ENCODE results near the gene PIBF1. TPM values are rescaled to one million over a fixed set of nuclear protein-coding genes. Genes with fewer than 3 reads are reported as not detected.
"Not testable (repeated sequence)": the region's sequence is repeated elsewhere in the genome, so short reads cannot be mapped to it uniquely, and the experiment has no call there.

The PIBF1 gene, protein sequence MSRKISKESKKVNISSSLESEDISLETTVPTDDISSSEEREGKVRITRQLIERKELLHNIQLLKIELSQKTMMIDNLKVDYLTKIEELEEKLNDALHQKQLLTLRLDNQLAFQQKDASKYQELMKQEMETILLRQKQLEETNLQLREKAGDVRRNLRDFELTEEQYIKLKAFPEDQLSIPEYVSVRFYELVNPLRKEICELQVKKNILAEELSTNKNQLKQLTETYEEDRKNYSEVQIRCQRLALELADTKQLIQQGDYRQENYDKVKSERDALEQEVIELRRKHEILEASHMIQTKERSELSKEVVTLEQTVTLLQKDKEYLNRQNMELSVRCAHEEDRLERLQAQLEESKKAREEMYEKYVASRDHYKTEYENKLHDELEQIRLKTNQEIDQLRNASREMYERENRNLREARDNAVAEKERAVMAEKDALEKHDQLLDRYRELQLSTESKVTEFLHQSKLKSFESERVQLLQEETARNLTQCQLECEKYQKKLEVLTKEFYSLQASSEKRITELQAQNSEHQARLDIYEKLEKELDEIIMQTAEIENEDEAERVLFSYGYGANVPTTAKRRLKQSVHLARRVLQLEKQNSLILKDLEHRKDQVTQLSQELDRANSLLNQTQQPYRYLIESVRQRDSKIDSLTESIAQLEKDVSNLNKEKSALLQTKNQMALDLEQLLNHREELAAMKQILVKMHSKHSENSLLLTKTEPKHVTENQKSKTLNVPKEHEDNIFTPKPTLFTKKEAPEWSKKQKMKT
- total RNA-seq (2014; rRNA removed; shearing (Covaris generic)), result 21.7 and 31.5 TPM in 2 replicates
- 17.3 and 23.8 TPM in 2 replicates for polyA plus RNA-seq (2015; cell fraction: cytosol; rRNA removed)
- 26.7 and 27.9 TPM in 2 replicates for polyA plus RNA-seq (2015; cell fraction: nucleus; rRNA removed)

DNA sequence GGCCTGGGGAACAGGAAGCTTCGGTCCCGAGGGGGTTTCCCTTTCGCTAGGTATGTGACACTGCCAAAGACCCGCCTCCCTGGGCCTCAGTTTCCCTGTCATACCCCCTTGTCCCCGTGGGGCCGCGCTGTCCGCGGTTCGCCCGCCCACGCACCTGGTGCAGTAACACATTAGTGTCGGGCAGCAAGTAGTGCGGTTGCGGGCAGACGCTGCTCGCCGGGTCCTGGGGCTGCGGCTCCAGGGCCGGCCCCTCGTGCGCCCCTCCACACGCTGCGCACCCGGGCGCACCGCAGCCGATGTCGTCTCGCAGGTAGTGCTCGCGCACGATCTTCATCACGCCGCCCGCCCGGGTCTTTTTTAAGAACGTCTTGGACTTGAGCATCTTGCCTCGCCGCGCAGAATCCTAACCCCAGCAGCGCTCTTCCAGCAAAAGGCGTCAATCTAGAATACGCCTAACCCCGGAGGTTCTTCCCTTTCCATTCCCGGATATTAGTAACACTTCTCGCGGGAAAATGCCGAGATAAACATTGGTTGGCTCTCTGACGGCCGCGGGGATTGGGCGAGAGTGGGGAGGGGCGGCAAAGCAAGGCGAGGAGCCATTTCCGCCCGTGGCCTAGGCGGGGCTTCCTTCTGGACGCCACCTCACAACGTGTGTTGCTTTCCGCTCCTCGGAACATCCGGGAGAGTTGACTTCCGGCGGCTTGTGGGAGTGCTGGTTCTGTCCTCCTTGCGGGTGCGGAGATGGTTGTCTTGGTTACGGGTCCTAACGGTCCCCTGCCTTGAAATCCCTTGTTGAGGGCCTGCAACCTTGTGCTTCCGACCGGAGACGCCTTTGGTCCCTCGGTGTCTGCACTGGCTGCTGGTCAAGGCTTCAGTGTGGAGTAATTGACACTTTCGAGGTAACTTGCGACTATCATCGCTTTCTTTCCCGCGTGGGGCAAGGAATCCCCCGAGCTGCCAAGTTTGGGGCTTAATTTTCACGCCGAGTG, at the start of gene PIBF1, which contains the start of gene DIS3:
Gene PIBF1, plus strand, starts transcription at position 683 of the 989 bp plus-strand sequence. CDS start 1,337 bp downstream, outside the sequence.
Gene DIS3, minus strand, starts transcription at position 450 of the 989 bp plus-strand sequence. Its CDS starts 68 bp downstream, at position 382.
- peak; percentile 99 for DNase-seq (ENCODE audit: low read depth)

DNA sequence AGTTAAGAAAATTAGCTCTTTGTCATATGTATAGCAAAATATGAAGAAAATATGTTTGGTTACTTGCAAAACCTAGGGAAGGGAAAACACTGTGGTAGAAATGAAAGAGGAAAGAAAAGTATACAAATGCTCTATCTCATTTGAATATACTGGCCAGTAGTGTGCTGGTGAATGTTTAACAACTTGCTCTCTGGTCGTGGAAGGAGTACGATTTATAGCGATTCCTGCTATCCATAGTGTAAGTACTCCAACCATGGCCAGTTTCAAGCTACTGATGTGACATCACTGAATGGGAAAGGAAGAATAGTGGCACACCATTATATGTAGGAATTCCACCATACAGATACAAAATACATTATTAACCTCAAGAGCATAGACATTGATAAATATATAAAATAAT, 44.9 kb upstream of the PIBF1 start:
- DNase-seq (ENCODE audit: low read depth), result no peak

DNA sequence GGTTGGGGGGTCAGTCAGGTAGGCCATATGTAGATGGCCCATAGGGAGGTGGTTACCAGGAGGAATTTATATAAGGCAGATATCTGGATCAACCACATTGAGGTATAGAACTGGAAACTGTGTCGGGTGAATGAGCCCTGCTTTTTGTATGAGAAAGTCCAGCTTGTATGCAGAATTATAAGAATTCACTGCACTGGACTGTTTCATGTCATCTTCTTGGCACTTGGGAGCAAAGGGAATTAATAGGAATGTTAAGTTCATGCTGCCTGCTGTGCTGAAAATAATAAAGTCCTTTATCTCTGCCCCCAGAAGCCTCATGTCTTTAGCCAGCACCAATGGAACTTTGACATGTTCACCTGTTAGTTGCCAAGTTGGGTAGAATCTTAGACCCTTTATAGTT, 41.9 kb upstream of the PIBF1 start:
- DNase-seq (ENCODE audit: low read depth), result no peak

DNA sequence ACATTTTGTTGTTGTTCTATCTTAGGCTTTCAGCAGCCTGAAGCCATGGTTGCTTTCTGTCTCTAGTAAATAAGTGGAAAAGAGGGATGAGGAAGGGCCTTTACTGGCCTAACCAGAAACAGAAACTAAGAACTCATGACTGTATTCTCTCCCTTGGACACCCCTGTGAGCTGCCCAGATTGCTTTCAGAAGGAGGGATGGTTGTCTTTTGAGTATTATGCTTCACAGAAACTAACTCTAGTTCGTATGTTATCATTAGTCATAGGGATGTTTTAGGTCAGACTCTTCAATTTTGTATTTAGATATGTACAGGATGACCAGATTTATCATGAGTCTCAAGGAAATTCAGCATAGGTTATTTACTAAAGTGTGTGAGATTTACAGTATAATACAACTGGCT, 36.7 kb upstream of the PIBF1 start:
- no peak for DNase-seq (ENCODE audit: low read depth)

DNA sequence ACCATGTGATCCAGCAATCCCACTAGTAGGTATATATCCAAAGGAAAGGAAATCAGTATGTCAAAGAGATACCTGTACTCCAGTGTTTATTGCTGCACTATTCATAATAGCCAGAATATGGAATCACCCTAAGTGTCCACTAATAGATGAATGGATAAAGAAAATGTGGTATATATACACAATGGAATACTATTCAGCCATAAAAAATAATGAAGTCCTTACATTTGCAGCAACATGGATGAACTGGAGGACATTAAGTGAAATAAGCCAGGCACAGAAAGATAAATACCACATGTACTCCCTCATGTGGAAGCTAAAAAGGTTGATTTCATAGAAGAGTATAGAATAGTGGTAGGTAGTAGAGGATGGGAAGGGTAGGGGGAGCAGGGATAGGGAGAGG, 30.7 kb upstream of the PIBF1 start:
- DNase-seq (ENCODE audit: low read depth), result no peak

DNA sequence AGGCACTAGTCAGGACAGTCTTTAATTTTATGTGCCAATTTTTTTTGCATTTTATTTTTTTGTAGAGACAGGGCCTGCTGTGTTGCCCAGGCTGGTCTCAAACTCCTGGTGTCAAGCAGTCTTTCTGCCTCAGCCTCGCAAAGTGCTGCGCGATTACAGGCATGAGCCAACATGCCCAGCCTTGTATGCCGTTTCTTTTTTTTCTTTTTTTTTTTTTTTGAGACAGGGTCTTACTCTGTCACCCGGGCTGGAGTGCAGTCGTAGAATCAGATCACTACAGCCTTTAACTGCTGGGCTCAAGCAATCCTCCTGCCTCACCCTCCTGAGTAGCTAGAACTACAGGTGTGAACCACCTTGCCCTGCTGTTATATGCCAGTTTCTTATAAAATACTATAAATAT, 27.8 kb upstream of the PIBF1 start:
- DNase-seq (ENCODE audit: low read depth), result no peak

DNA sequence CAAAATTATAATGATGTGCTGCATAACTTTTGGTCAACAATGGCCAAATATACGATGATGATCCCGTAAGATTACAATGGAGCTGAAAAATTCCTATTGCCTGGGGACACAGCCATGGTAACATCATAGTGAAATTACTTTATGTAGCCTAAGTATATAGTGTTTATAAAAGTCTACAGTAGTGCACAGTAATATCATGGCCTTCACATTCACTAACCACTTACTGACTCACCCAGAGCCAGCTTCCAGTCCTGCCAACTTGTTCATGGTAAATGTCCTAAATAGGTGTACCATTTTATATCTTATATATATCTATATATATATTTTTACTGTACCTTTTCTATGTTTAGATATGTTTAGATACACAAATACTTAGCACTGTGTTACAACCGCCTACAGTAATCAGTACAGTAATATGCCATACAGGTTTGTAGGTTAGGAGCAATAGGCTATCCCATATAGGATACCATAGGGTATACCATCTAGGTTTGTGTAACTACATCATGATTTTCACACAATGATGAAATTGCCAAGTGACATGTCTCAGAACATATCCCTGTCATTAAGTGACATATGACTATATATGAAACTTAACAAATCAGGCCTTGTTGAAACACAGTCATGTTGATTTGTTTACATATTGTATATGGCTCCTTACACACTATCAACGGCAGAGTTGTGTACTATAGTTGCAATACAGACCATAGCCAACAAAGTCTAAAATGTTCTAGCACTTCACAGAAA, 24.0 kb upstream of the PIBF1 start:
- peak; percentile 2 for DNase-seq (ENCODE audit: low read depth)

DNA sequence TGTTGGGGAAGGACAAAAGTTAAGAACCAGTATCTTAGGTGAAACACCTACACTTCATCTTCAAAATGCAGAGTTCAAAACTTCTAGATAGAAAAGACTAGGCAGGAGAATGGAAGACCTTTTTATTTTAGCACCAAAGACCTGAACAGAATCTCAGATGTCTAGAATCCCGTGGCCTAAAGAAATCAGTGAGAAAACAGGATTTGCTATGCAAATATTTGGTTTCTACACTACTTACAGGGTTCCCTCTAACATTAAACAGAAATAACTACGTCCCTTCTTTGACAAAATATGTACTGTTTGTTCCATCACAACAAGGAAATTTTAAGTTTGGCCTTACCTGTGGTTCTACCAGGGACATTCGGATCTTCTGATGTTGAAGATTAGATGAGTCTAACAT, 21.7 kb upstream of the PIBF1 start:
- DNase-seq (ENCODE audit: low read depth), result no peak

DNA sequence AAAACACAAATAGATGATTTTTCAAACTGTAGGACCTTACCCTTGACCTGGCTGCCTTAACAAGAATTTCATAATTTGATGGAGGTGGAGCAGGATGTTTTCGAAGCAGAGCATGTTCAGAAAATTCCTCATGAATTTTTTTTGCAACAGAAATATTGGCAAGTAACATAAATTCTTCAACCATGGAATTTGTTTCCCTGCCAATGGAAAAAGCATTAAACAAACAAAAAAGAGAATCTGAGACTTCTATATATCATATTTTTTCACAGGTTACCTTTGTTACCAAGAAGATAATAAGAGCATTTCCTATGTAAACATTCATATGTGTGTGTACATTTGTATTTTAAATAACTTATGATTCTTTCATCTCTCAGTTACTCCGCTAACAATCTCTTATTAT, 18.5 kb upstream of the PIBF1 start:
- no peak for DNase-seq (ENCODE audit: low read depth)

DNA sequence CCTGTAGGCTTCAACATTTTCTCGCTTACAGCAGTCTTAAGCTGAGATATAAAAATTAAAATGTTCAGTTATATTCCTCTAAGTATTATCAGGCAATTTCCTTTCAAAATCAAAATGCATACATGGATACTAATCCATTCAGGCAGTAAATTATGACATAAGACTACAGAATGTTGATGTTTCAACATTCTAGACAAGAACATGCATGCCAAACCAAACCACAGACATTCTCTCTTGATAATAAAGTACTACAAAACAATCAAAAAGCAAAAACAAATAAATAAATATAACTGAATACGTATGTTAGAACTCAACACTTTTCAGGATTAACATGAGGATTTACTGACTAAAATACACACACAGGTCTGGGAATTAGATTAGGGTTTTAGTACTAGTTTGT, 7.9 kb upstream of the PIBF1 start:
- DNase-seq (ENCODE audit: low read depth), result no peak

DNA sequence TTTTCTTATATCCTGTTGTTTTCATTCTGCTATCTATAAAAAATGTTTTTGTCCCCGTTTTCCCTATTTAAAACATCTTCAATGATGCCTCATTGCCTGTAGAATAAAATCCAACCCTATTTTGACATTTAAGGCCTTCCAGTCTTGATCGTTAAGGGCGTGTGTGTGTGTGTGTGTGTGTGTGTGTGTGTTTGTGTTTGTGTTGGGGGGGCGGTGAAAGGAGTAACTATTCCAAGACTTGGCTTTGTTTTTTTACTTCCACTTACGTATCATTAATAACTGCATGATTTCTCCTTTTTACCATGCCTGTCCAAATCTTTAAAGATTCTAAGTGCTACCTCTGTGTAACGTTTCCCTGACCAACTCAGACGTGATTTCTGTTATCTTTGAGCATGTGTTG, 784 bp downstream of the PIBF1 start:
- peak; percentile 11 for DNase-seq (ENCODE audit: low read depth)

DNA sequence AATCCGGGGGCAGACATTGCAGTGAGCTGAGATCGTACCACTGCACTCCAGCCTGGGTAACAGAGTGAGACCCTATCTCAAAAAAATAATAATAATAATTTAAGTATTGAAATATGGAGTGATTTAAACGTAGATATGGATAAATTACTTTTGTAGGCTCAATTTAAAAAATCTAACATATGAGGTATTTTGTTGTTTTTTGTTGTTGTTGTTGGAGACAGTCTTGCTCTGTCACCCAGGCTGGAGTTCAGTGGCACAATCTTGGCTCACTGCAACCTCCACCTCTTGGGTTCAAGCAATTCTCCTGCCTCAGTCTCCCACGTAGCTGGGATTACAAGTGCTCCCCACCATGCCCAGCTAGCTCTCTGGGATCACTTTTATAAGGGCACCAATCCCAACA, 2.7 kb downstream of the PIBF1 start:
- not testable (repeated sequence) for DNase-seq (ENCODE audit: low read depth)

DNA sequence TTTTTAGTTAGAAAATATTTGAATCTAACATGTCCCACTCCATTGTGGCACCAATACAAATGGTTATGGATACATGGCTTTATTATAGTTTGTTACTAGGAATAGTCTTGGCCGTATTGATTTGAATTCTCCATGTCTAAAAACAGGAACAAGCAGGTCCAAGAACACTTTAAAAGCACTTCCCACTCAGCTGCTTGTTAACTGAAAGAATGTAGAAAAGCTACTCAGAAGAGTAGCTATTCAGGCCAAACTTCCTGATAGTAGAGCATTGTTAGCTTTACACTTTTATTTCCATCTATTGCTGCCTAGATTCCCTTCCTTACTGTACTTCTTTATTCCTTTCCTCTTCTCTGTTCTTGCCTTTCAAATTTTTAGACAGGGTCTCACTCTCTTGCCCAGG, 6.9 kb downstream of the PIBF1 start:
- DNase-seq (ENCODE audit: low read depth), result no peak

DNA sequence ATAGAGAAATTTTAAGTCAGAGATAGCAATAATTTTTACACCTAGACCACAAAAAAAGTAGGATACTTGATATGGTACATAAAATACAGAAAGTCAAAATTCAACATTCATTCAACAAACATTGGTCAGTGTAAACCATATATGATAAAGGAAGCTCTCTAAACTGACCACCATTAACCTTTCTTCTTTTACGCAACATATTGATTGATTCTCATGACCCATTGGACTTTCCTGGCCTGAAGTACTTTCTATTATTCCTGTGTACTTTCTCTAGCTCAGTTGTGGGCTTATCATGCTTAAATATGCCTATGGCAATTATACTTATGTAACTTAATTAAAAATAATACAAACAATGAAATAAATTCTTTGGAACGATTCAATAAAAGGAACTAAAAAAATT, 10.7 kb downstream of the PIBF1 start:
- no peak for DNase-seq (ENCODE audit: low read depth)

DNA sequence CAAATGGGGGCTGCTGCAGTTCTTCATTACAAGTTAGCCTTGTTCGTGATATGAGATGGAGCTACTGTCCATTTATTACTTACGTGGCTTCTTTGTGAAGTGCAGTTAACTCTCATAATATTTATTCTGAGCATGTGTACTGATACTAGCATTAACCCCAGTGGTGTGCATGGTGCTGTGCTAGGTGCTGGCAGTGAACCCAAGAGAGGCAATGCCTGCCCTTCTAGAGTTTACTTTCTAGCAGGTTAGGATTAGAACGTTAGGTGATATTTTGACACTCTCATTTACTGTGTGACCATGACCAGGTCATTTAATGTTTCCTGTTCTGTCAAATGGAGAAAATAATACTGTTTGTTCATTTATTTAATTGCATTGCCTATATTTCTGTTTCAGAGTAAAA, 16.9 kb downstream of the PIBF1 start:
- DNase-seq (ENCODE audit: low read depth), result no peak

DNA sequence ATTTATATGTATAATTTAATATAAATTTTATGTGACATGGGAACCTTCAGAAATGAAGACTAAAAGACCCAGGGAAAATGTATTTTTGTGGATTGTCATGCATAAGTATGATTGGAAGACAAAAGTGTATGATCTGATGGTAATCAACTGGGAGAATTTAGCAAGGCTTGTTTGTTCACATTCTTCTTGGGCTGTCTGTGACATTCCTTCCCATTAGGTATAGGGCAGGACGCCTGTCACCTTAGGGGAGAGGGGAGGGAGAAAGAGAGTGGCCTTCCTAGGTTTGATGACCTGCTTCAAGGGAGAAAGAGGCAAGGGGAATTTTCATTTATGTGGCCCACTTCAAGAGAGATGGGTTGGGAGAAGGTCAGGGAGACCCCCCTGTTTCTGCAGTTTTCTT, 22.4 kb downstream of the PIBF1 start:
- no peak for DNase-seq (ENCODE audit: low read depth)

DNA sequence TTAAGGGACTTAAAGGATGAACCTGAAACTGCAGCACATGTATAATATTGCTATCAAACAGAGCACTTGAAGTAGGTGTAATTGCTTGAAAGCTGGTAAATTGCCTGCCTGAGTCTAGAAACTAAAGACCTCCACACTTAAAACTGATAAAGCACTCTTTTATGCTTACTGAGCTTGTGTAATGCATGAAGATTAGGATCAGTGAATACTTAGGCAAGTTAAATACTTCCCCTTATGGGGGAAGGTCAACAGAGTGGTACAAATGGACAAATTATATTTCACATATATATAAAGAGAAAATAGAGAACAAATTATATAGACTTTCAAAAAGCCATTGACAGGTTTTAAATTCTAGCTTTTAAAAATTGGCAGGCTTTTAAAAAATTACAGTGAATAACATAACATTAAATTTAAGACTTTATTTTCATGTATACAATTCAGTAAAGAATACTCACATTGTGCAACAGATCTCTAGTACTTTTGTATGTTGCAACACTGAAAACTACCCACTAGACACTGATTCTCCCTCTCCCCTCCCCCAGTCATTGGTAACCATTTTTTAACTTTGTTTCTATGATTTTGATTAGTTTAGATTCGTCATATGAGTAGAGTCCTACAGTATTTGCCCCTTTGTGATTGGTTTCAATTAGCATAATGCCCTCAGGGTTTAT, 23.9 kb downstream of the PIBF1 start:
- DNase-seq (ENCODE audit: low read depth), result no peak

DNA sequence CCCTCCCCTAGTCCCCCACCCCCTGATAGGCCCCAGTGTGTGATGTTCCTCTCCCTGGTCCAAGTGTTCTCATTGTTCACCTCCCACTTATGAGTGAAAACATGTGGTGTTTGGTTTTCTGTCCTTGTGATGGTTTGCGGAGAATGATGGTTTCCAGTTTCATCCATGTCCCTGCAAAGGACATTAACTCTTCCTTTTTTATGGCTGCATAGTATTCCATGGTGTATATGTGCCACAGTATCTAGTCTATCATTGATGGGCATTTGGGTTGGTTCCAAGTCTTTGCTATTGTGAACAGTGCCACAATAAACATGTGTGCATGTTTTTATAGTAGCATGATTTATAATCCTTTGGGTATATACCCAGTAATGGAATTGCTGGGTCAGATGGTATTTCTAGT, 24.6 kb downstream of the PIBF1 start:
- not testable (repeated sequence) for DNase-seq (ENCODE audit: low read depth)

DNA sequence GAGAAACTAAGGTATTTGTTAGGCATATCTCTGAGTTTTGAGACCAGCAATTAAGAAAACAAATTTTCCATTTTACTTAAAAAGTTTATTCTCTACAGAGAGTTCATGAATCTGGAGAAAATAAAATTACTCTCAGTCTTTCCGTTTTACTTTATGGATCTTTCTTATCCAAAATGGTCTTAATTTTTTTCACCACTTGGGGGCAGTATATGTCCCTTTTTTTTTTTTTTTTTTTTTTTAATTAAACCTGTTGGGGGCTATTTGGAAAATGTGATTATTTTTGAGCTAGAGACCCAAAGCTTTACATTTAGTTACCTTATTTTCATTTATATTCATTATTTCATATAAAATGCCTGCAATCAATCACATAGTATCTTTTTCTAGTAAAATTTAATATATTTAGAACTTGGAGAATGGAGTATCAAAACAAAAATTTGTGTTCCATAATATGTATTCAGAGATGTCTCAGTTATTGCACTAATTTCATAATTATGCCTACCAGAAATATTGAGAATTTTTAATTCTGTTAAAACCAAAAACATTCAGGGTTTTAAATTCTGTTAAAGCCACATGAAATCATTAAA, 27.1 kb downstream of the PIBF1 start:
- peak; percentile 11 for DNase-seq (ENCODE audit: low read depth)

Data from HT1080 (cell line).